NCI-H2081 treated with DMSO at 0.1 percent for 48 hours (cell line): ENCODE data around the gene PPP2CA.
"Not testable (repeated sequence)": the region's sequence is repeated elsewhere in the genome, so short reads cannot be mapped to it uniquely, and the experiment has no call there.

ENCODE experiments used
- DNase-seq: peaks from one replicate; lab custom pipeline; 2025; lab: John Stamatoyannopoulos, UW

PPP2CA gene

DNA sequence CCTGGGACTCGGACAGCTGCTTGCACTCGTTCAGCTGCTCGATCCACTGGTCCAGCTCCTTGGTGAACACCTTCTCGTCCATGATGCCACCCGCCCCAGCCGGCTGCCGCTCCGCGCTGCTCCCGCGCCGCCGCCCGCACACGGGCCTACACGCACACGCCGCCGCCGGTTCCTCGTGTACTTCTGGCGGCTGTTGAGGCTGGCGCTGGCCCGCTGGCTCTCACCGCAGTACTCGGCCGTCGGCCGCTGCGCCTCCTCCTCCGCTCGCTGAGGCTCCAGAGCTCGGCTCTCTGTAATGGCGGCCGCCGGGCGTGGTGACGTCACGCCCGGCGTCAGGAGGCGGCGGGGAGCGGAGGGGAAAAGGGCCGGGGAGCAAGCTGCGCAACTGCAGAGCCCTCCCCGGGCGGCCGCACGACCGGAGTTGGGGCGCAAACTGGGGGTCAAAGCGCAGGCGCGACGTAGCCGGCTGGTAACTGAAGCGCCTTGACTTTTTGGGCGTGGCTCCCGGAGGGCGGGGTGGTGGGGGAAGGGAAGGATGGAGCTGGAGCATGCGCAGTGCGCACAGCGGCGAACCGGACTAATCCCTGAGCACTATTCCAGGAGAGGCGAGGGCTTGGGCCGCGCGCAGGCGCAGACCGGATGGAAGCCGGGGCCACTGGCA is at the start of gene PPP2CA:
TSS of gene PPP2CA (minus strand) at position 294 of the 661 bp plus-strand sequence. CDS start at position 82, 212 bp downstream.
- peak; percentile 89 for DNase-seq

- no peak for DNase-seq
Observed at GRCh38 chr5:134273642-134274395, 47.9 kb upstream of the PPP2CA start.

DNA sequence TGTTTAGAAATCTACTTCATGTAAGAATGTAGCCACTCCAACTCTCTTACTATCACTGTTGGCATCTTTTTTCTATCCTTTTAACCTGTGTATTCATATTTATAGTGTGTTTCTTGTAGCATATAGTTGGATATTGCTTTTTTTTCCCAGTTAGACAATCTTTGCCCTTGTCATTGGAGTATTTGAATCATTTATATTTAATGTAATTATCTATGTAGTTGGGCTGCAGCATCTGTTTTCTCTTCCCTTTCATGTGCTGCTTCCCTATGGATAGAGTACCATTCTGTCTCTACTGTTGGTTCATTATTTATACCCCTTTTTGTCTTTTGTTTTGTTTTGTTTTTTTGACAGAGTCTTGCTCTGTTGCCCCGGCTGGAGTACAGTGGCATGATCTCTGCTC is 45.2 kb upstream of the PPP2CA start:
- no peak for DNase-seq

GRCh38 chr5:134268919-134269318 is 43.0 kb upstream of the PPP2CA start:
- DNase-seq = no peak

GRCh38 chr5:134268019-134268601 is 42.2 kb upstream of the PPP2CA start:
- no peak for DNase-seq

- no peak for DNase-seq
Observed at GRCh38 chr5:134267366-134268018, 41.6 kb upstream of the PPP2CA start.

DNA sequence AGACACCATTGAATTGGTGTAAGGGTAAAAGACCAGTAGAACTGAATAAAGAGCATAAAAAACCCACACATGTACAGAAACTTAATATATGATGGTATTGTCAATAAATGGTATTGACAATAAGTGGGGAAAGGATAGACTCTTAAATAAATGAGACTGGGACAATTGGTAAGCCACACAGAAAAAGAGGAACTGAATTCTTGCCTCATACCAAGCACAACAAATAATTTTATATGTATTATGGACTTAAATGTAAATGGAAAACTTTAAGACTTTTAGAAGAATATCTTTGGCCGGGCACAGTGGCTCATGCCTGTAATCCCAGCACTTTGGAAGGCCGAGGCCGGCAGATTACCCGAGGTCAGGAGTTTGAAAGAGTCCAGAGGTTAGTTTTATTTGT is 37.9 kb upstream of the PPP2CA start:
- no peak for DNase-seq

DNA sequence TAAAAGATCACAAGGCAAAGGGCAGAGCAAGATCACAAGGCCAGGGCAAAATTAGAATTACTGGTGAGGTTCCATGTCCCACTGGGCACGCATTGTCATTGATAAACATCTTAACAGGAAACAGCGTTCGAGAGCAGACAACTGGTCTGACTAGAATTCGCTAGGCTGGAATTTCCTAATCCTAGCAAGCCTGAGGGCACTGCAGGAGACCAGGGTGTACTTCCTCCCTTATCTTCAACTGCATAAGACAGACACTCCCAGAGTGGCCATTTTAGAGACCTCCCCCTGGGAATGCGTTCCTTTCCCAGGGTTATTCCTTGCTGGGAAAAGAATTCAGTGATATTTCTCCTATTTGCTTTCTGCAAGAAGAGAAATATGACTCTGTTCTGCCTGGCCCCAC is 36.8 kb upstream of the PPP2CA start:
- not testable (repeated sequence) for DNase-seq

DNA sequence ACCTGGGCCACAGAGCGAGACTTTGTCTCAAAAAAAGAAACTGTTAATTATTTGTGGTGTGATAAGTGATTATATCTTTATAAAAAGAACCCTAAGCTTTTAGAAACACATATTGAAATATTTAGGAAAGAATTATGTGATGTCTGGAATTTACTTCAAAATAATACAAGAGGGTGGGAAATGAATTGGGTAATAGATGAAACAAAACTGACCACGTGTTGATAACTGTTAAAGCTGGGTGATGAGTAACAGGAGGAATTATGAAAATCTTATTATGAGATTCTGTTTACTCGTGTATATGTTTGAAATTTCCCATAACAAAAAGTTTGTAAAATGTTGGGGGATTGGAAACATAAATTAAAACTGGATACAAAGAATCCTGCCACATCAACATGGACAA is 33.0 kb upstream of the PPP2CA start:
- DNase-seq = no peak

DNA sequence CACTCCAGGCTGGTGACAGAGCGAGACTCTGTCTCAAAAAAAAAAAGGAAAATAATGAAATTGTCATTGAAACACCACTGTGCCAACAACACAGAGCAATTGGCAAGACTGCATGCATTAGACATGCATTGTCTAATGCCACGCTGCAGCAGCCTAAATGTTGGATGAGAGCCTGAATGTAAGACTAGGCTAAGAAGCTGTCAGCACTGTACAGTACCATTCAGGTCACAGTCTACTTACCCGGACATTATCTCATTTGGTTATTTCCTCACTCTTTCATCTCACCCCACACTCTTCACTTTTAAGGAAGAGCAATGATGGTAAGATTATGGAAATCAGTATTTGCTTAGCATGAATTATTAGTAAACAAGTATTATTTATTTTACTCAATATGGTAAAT is 31.3 kb upstream of the PPP2CA start:
- no peak for DNase-seq

DNA sequence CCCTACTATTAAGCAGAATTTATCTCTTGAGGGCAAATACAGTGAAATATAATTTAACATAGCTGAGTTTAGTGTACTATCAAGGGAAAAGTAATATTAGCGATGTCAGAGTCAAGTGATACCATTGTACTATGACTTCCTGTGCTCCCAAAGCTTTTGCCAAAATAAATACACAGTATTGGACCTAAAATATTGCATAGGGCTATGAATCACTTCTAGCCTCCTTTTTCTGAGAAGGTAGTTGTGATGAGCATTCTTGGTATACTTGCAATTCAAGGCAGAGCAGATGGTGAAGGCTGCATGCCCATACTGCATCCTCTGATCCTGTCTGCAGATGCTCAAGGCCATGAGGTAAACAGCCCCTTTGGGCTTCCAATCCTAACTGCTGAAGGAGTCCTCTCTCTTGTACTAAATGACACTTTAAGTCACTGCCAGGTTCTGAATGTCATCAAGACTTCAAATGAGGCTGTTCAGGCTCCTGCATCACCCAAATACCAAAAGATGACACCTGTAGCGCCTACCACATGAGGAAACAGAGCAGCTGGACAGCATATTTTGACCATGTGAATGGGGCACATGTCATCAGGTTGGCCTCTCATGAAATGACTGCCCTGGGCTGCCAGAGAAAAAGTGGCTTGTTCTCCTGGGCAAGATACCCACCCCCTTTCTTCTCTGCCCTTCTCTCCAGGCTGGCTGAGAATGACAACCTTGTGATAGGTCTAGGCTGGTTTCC is 29.7 kb upstream of the PPP2CA start:
- no peak for DNase-seq

DNA sequence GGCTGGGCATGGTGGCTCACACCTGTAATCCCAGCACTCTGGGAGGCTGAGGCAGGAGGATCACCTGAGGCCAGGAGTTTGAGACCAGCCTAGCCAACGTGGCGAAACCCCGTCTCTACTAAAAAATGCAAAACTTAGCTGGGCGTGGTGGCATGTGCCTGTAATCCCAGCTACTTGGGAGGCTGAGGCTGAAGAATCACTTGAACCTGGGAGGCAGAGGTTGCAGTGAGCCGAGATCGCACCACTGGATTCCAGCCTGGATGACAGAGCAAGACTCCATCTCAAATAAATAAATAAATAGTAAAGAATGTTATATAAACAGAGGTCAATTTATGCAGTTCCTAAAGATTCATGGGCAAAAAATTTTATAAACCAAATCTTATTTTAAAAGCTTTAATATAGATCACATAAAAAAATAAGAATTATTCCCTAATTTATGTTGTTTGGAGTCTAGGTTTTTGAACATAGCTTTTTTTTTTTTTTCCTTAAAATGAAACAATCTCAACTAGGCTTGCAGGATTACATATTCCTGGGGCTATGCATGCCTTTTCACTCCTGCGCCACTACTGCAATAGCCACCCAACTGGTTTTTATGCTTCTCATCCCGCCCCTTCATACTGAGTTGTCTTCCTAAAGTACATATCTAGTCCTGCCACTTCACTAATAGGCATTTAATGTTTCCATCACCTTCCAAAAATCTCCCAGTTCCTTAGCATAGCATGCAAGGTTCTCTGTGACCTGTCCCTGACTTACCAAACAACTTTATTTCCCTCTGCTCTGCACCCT is 27.7 kb upstream of the PPP2CA start:
- DNase-seq = not testable (repeated sequence)

GRCh38 chr5:134252671-134253070 is 26.8 kb upstream of the PPP2CA start:
- no peak for DNase-seq

GRCh38 chr5:134250949-134251348 is 25.1 kb upstream of the PPP2CA start:
- no peak for DNase-seq

- DNase-seq = no peak
Observed at GRCh38 chr5:134249469-134250379, 23.9 kb upstream of the PPP2CA start.

DNA sequence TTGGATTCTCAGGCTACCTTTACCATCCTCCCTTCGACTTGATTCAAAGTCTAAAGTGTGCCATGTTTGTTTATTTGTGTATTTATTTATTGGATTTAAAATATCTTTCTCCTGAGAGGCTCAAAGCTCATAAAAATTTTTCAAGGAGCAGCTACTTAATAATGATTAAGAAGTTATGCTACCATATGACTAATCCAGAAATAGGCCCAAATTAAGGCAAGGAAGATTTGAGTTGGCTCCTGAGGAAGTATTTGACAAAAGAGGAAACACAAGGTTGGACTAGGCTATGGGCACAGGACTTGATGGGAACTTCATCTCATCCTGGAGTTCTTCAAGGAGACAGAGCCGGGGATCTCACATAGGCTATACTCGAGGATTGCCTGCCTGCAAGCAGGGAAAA is 22.4 kb upstream of the PPP2CA start:
- no peak for DNase-seq

GRCh38 chr5:134247428-134248224 is 21.8 kb upstream of the PPP2CA start:
- DNase-seq = no peak

DNA sequence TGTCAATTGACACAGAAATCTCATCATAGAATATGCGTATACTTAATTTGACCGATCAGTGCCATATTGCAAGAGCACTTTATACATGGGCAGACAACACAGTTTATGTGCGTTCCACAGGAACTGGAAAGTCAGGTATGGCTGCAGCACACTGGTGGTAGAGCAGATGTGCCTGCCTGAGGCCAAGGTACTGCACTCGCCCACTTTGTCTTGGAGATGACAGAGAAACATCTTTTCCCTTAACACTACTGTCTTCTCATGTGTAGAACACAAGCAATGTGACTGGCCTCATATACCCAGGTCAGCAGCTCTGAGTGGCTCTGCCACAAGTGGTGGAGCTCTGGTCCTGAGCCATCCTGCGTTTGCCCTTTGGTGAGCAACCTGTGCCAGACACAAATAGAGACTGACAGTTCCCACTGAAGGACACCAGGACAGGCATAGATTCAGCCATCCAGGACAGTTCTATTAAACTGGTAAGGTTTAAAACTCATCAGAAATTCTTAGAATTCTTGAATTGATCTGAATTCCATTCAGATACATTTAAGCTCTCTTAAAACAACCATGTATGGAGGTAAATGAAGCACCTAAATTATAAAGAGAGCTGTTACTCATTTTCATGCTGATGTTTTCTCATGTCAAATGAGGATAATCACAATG is 21.0 kb upstream of the PPP2CA start:
- DNase-seq = no peak

GRCh38 chr5:134245692-134246091 is 19.8 kb upstream of the PPP2CA start:
- DNase-seq = no peak
